Natural killer cell (primary cell): ENCODE measurements around the gene ANKRD44. TPM values are rescaled to one million over a fixed set of nuclear protein-coding genes. Genes with fewer than 3 reads are reported as not detected.

Source experiments
- ATAC-seq, 3 donors: fragments of 150-1000 bp in 2 of 3; fragments of 200-7000 bp in 1 of 3; cut with Tn5 transposase; 1 replicate in 1 of 3; 2 replicates in 2 of 3; pipeline ENCODE4 v1.10.0; 2021; ENCODE audit warnings: mild to moderate bottlenecking in 2 of 3, moderate library complexity in 2 of 3
- DNase-seq, 2 donors: peaks; one replicate each; pipeline versions ENCODE4 v3.0.0 to v3.0.0-alpha.2; 2013 to 2021; ENCODE audit warnings: mixed read lengths in 1 of 2
- H3K27ac ChIP-seq: one replicate; pipeline ENCODE4 v1.5.1; 2013; ENCODE audit warnings: mild to moderate bottlenecking, low read length
- H3K27me3 ChIP-seq: one replicate; pipeline ENCODE4 v1.6.1; 2013; ENCODE audit warnings: low read length; ENCODE audit not compliant: control insufficient read depth, insufficient read depth
- H3K36me3 ChIP-seq: one replicate; pipeline ENCODE4 v1.6.1; 2013; ENCODE audit warnings: low read length; ENCODE audit not compliant: control insufficient read depth, insufficient read depth
- H3K4me1 ChIP-seq: one replicate; pipeline ENCODE4 v1.6.1; 2013; ENCODE audit warnings: low read length; ENCODE audit not compliant: control insufficient read depth, insufficient read depth
- H3K4me3 ChIP-seq: one replicate; pipeline ENCODE4 v1.5.1; 2013; ENCODE audit warnings: low read length
- H3K9me3 ChIP-seq: one replicate; pipeline ENCODE4 v1.6.1; 2013; ENCODE audit warnings: low read length; ENCODE audit not compliant: control insufficient read depth, insufficient read depth
- H3K27ac Mint-ChIP-seq, 2 donors: one replicate each; pipeline ENCODE4 v1.8.0; 2022; ENCODE audit warnings: mild to moderate bottlenecking in 2 of 2, mixed read lengths in 2 of 2, moderate library complexity in 1 of 2
- H3K27me3 Mint-ChIP-seq, 2 donors: one replicate each; pipeline ENCODE4 v1.8.0; 2022; ENCODE audit warnings: low read depth in 2 of 2, mixed read lengths in 2 of 2
- H3K36me3 Mint-ChIP-seq: one replicate; pipeline ENCODE4 v1.8.0; 2022; ENCODE audit warnings: mixed read lengths
- H3K4me1 Mint-ChIP-seq, 2 donors: one replicate each; pipeline ENCODE4 v1.8.0; 2022; ENCODE audit warnings: mixed read lengths in 2 of 2
- H3K4me3 Mint-ChIP-seq: one replicate; pipeline ENCODE4 v1.8.0; 2022; ENCODE audit warnings: mild to moderate bottlenecking, moderate library complexity, mixed read lengths
- H3K9me3 Mint-ChIP-seq, 2 donors: one replicate each; pipeline ENCODE4 v1.8.0; 2022; ENCODE audit warnings: mixed read lengths in 2 of 2
- CTCF ChIP-seq: fragments of 200-600 bp; IDR thresholded peaks from one replicate; pipeline ENCODE4 v1.8.0; 2022; ENCODE audit warnings: antibody characterized with exemption
- WGBS: methylation state at CpG from one replicate; pipeline ENCODE4 v1.1.7; 2013; ENCODE audit warnings: missing lambda C conversion rate; ENCODE audit not compliant: insufficient coverage; 5-methylcytosine and 5-hydroxymethylcytosine counted together
- intact Hi-C: fragments of 100-400 bp; cut with micrococcal nuclease; formaldehyde crosslinking; loops from one replicate; pipeline ENCODE4 v1.14.2; 2022
- total RNA-seq, 4 donors: library from RNA; stranded (reverse); fragments of 120-200 nt in 1 of 4; gene quantifications; one replicate each; pipeline versions ENCODE4 v1.2.3 to v1.2.4, GENCODE V29; 2013 to 2022

The ANKRD44 gene
- total RNA-seq, 3 donors from 2014 or later (not counting 1 experiment from before 2014, with no cell fraction given): 252 to 376 (median 311) TPM

- Histone ChIP-seq H3K27ac (no peak overlapping the region), H3K4me3 (no peak overlapping the region), H3K9me3 (no peaks in the 10 kb centered on the region), H3K4me1 (peaks cover 68% of the 10 kb centered on the region), H3K27me3 (no peaks in the 10 kb centered on the region), H3K36me3 (no peaks in the 10 kb centered on the region)
- no peak for TF ChIP-seq CTCF
- H3K4me3 Mint-ChIP-seq: no peak overlapping the region
- ATAC-seq: peak; percentile 36 to 47 (median 40)
- H3K27me3 Mint-ChIP-seq: no peaks in the 10 kb centered on the region
- WGBS: 40% methylated on average over 1 of the region's 3 CpGs
- DNase-seq: no peak
- H3K36me3 Mint-ChIP-seq: no peaks in the 10 kb centered on the region
- H3K9me3 Mint-ChIP-seq: no peaks in the 10 kb centered on the region
- H3K27ac Mint-ChIP-seq: peak overlapping the region; percentile 81 to 88
- intact Hi-C loops: no loop called here
- peaks cover 78 to 79% of the 10 kb centered on the region in 2 donors for H3K4me1 Mint-ChIP-seq
Measured at GRCh38 chr2:197274937-197275336, 35.6 kb downstream of the ANKRD44 start.

- intact Hi-C loops: no loop called here
- Histone ChIP-seq H3K36me3 (no peaks in the 10 kb centered on the region), H3K9me3 (no peaks in the 10 kb centered on the region), H3K27me3 (no peaks in the 10 kb centered on the region), H3K27ac (peak overlapping the region; percentile 23), H3K4me3 (no peak overlapping the region), H3K4me1 (peaks cover 68% of the 10 kb centered on the region)
- Mint-ChIP-seq H3K4me3 (no peak overlapping the region), H3K27me3 (no peaks in the 10 kb centered on the region), H3K4me1 (peaks cover 78 to 79% of the 10 kb centered on the region in 2 donors), H3K9me3 (no peaks in the 10 kb centered on the region), H3K36me3 (no peaks in the 10 kb centered on the region), H3K27ac (peak overlapping the region; percentile 77 to 88)
- TF ChIP-seq CTCF: no peak
- WGBS: 70% methylated on average over 6 of the region's 6 CpGs
- ATAC-seq: peak in 1 of 3 donors; percentile 20
- no peak for DNase-seq
Measured at GRCh38 chr2:197274349-197274748, 36.2 kb downstream of the ANKRD44 start.

- H3K27ac Mint-ChIP-seq: peak overlapping the region; percentile 84 to 88
- Histone ChIP-seq H3K4me1 (peaks cover 68% of the 10 kb centered on the region), H3K4me3 (no peak overlapping the region), H3K27me3 (no peaks in the 10 kb centered on the region), H3K9me3 (no peaks in the 10 kb centered on the region), H3K27ac (peak overlapping the region; percentile 22), H3K36me3 (no peaks in the 10 kb centered on the region)
- peak overlapping the region; percentile 52 for H3K4me3 Mint-ChIP-seq
- DNase-seq (no peak), ATAC-seq (no peak)
- intact Hi-C loops: no loop called here
- H3K4me1 Mint-ChIP-seq: peaks cover 78 to 79% of the 10 kb centered on the region in 2 donors
- H3K27me3 Mint-ChIP-seq: no peaks in the 10 kb centered on the region
- H3K9me3 Mint-ChIP-seq: no peaks in the 10 kb centered on the region
- TF ChIP-seq CTCF: no peak
- no peaks in the 10 kb centered on the region for H3K36me3 Mint-ChIP-seq
- WGBS: 66% methylated on average over 3 of the region's 4 CpGs
Measured at GRCh38 chr2:197273485-197273884, 37.1 kb downstream of the ANKRD44 start.

GRCh38 chr2:197270601-197271000 is 40.0 kb downstream of the ANKRD44 start:
- TF ChIP-seq CTCF: no peak
- Histone ChIP-seq H3K4me3 (no peak overlapping the region), H3K27ac (no peak overlapping the region), H3K27me3 (no peaks in the 10 kb centered on the region), H3K36me3 (no peaks in the 10 kb centered on the region), H3K9me3 (no peaks in the 10 kb centered on the region), H3K4me1 (peaks cover 59% of the 10 kb centered on the region)
- ATAC-seq (no peak), DNase-seq (no peak)
- Mint-ChIP-seq H3K27me3 (no peaks in the 10 kb centered on the region), H3K4me3 (no peak overlapping the region), H3K4me1 (peaks cover 87 to 89% of the 10 kb centered on the region in 2 donors), H3K9me3 (no peaks in the 10 kb centered on the region), H3K36me3 (no peaks in the 10 kb centered on the region), H3K27ac (peak overlapping the region; percentile 84 to 88)
- 97% methylated on average over 3 of the region's 3 CpGs for WGBS
- intact Hi-C loops: no loop called here
